Stimulated activated CD4-positive, alpha-beta T cell treated with anti-CD3 and anti-CD28 coated beads, Interleukin-12 subunit alpha, Interleukin-12 subunit beta, amount 100 ng/mL, for 48 hours (primary cell): Measurements from ENCODE around the gene PDGFC.

Source experiments
- DNase-seq, 3 donors: peaks; one replicate each; pipeline ENCODE4 v3.0.0-alpha.2; 2020; ENCODE audit warnings: low read depth in 2 of 3, low spot score in 1 of 3

PDGFC gene

GRCh38 chr4:156832886-156833285, 138.7 kb downstream of the PDGFC start:
- DNase-seq = no peak

- DNase-seq = no peak
These were observed 141.2 kb downstream of the PDGFC start for GRCh38 chr4:156830351-156830750.

- no peak for DNase-seq
These were observed 142.3 kb downstream of the PDGFC start for GRCh38 chr4:156829201-156829873.

- no peak for DNase-seq
These were observed 144.1 kb downstream of the PDGFC start for GRCh38 chr4:156827519-156827918.

GRCh38 chr4:156825074-156825473, 146.5 kb downstream of the PDGFC start:
- no peak for DNase-seq

DNA sequence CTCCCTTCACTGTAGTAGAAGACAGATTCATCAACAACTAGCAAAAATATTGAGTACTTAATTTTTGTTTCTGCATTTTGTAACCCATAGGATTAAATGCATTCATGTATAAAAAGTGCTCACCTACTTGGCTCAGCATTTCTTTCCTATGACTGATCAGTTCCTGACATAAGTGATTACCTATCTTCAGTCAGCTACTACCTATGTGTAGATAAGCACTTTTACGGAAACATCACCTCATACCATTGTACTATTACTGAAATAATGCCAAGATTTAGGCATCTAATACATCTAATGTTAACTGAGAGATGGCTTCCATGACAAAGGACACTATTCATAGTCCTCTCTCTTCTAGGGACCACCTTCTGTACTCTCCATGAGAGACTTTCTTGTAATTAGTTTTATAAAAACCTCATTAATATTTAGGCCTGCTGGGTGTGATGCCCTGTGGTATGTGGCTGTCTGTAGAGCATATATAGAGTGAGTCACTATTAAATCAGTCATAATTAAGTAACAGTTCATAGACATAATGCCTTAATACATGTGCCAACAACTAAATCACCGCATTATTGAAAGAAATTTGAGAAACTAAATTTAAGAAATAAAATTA, 147.0 kb downstream of the PDGFC start:
- DNase-seq = no peak

- no peak for DNase-seq
These were observed 150.7 kb downstream of the PDGFC start for GRCh38 chr4:156820931-156821330.

DNA sequence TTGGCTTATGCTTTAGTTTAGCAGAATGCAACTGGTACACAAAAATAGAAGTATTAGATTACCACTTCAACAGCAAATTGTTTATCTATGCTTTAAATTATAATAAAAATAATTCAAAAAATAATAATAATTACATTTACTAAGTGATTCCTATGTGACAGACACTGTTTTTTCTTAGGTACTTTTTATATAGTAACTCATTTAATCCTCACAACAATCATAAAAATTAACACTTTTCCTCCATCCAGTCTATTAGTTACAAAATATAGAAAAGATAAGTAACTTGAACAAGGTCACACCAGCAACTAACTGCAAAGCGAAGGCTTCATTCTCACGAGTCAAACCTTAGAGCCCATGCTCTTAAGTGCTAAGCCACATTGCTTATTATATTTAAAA, 155.2 kb downstream of the PDGFC start:
- no peak for DNase-seq

DNA sequence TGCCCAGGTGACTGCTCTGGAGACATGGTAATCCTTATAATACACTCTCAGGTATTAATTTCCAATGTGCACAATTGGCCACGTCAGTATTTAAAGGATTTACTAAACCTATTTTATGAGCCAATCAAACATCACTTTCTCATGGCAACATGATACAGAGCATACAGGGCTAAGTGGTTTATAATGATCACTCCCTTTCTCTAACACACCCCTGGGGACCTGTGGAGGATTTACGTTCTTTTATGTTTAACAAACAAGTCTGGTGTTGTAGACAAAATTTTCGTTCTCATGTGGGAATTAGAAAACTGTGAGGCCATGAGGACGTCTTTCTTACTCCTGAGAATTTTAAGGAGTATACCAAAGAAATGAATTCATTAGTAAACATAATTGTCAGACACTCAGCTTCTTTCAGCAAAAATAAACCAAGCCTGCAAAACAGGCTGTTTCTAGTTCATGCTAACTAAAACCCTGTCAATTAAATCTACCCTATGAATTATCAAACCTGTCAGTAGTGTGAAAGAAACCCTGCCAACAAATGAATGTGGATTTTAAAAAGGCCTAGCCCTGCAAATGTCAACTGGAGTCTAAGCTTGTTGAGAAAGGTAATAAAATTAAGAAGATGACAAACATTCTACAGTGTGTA, 155.8 kb downstream of the PDGFC start:
- DNase-seq = no peak

GRCh38 chr4:156811963-156812362, 159.6 kb downstream of the PDGFC start:
- no peak for DNase-seq

DNA sequence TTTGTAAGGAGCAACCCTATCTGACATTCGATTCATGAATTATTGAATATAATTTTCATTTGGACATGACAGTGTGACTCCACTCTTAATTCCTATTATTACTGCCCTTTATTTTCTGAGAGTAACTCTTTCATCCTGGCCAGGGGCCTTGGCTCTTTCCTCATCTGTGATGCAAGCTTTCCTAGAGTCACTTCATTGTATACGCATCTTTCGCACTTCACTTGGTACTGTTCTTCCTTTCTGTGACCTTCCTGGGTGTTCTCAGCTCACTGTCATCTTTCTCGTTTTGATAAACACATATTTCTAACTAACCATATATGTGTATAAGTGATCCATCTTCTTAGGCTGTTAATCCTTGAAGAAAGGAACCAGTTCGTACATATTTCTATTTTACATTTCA, 160.3 kb downstream of the PDGFC start:
- no peak for DNase-seq

DNA sequence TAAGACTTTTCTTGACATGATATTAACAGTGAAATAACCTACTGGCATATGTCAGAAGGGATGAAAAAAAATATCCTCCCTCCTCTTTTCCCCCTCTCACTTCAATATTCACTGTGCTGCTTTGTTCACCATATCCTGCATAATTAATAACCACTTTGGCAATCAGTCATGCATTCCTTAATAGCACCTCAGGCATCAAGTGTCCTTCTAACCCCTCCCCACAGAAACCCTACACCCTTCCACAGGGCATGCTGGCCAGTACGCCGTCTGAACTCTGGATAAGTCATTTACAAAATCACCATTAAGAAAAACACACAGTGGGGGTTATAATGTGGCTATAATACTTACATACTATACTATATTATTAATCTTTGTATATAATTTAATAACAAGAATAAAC, 165.9 kb downstream of the PDGFC start:
- no peak for DNase-seq

DNA sequence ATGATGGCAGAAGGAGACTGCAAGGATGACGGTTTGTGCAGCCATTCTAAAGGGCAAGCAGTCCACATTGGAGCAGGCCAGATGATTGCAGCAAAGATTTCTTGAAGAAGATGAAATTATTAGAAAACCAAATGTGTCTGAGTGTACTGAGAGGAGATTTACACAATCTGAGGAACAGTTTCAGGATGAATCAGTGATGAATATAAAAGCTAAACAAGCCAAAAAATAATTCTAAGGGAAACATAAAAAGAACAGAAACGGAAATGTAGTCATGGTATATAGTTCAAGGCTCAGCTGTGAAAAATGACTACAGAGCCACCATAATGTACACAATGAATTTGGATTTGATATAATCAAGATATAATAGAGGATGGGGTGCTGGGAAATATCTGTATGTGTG, 168.5 kb downstream of the PDGFC start:
- DNase-seq = no peak

- no peak for DNase-seq
These were observed 171.1 kb downstream of the PDGFC start for GRCh38 chr4:156800463-156800862.

GRCh38 chr4:156799121-156799589, 172.4 kb downstream of the PDGFC start:
- DNase-seq = no peak

DNA sequence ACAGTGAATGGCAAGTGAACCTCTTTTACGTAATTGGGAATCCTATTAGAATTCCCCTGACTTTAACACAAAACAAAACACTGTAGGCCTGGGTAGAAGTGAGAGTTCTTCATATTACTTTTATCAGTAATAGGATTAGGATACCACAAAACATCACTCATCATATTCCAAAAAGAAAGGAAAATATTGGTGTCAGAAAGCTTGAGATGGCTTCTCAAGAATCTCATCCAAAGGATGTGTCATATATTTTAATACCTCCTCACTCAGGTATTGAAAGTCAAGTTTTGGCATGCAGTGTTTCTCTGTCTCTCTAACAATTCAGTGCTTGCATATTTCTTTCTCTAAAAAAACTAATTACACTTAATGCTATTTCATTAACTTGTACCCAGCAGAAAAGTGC, 173.2 kb downstream of the PDGFC start:
- no peak for DNase-seq

DNA sequence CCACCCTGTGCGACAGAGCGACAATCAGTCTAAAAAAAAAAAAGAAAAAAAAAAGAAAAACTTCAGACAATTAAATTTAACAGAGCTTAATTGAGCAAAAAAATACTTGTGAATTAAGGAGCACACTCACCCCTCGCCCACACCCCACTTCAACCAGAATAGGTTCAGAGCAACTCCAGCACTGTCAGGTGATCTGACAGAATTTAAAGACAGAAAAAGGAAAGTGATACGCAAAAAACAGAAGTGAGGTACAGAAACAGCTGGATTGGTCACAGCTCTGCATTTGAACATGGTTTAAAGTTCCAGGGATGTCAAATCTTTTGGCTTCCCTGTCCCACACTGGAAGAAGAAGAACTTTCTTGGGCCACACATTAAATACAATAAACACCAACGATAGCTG, 174.4 kb downstream of the PDGFC start:
- DNase-seq = no peak

- no peak for DNase-seq
These were observed 175.9 kb downstream of the PDGFC start for GRCh38 chr4:156795727-156796126.

- DNase-seq = no peak
These were observed 176.7 kb downstream of the PDGFC start for GRCh38 chr4:156794863-156795262.

DNA sequence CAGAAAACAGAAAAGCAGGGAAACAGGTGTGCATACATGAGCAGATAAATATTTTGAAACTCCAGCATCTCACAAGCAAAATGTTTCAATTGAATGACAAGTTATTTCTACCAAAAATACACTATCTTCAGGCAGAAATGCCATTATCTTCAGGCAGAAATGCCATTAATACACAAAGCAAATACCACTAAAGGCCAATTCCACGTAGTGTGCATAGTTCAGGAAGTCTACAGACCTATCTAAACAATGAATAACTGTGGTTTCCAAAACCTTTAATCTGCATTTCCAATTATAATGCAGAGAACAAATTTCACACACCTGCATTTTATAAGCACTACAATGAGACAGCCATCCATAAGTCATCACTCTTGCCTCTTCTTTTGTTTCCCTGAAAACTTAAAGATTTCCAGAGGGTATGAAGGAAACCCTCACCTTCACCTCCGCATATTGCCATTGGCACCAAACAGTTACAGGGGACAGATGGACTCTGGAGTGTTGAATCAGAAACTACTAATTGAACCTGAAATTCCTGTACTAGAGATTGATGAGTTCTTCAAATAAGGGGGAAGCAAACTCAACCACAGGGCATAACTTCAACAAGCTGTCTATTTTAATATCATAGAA, 179.0 kb downstream of the PDGFC start:
- DNase-seq = no peak

DNA sequence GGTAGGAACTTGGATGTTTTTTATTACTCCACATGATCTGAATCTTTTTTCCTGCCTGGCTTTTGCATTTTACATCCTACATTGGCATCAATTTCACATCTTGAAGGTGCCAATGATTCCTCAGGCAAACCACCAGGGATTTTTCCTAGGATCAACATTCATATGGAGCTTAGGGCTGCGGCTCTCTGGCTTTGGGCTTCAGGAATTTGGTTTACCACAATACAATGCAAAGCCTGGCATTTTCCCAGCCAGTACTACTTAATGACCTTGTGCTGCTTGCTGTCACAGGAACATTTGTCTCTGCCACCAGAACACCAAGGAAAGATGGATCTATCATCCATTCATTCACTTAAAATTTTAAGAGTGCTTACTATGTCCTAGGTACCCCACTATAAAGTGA, 180.7 kb downstream of the PDGFC start:
- no peak for DNase-seq

GRCh38 chr4:156788782-156789181, 182.8 kb downstream of the PDGFC start:
- DNase-seq = no peak
